ENCODE data around the gene TYSND1. TPM values are rescaled to one million over a fixed set of nuclear protein-coding genes. Genes with fewer than 3 reads are reported as not detected.

TYSND1 gene
- total and polyA plus RNA-seq, 8 donors, result 1.2 to 79.4 (median 5.1) TPM

GRCh38 chr10:70122742-70123141 is 23.8 kb downstream of the TYSND1 start:
- WGBS, 5 donors, result 90 to 97% (median 95%) methylated on average over 5 of the region's 5 CpGs
- no peaks in the 10 kb centered on the region for H3K4me1 ChIP-seq
- H3K36me3 ChIP-seq, result peaks cover 24 to 65% (median 56%) of the 10 kb centered on the region in 4 donors
- no peak for TF ChIP-seq POLR2AphosphoS5 (IDR thresholded peaks at IDR 0.05)
- no peak for TF ChIP-seq EP300 (IDR thresholded peaks at IDR 0.05)
- TF ChIP-seq POLR2A (IDR thresholded peaks at IDR 0.05), result no peak
- TF ChIP-seq CTCF (IDR thresholded peaks at IDR 0.05), result no peak
- H3K9me3 ChIP-seq, result no peaks in the 10 kb centered on the region
- DNase-seq, result no peak
- no peak overlapping the region for H3K27ac ChIP-seq
- H3K4me3 ChIP-seq, result no peak overlapping the region
- no peaks in the 10 kb centered on the region for H3K27me3 ChIP-seq
- intact Hi-C loops (cut with DNase I; ENCODE audit: low total_unique reads), result no loop called here

- no peaks in the 10 kb centered on the region for H3K27me3 ChIP-seq
- intact Hi-C loops (cut with DNase I; ENCODE audit: low total_unique reads), result no loop called here
- H3K4me3 ChIP-seq, result no peak overlapping the region
- TF ChIP-seq EP300 (IDR thresholded peaks at IDR 0.05) (no peak), POLR2A (IDR thresholded peaks at IDR 0.05) (no peak), POLR2AphosphoS5 (IDR thresholded peaks at IDR 0.05) (no peak), CTCF (IDR thresholded peaks at IDR 0.05) (no peak)
- no peak overlapping the region for H3K27ac ChIP-seq
- whole genome bisulfite sequencing, 5 donors, result 89 to 95% (median 94%) methylated on average over 11 of the region's 11 CpGs
- peaks cover 32 to 68% (median 65%) of the 10 kb centered on the region in 4 donors for H3K36me3 ChIP-seq
- H3K4me1 ChIP-seq, result no peaks in the 10 kb centered on the region
- DNase-seq, result no peak
- no peaks in the 10 kb centered on the region for H3K9me3 ChIP-seq
Observed at GRCh38 chr10:70121281-70121949, 25.1 kb downstream of the TYSND1 start.

- peaks cover 32 to 72% (median 65%) of the 10 kb centered on the region in 4 donors for H3K36me3 ChIP-seq
- H3K9me3 ChIP-seq, result no peaks in the 10 kb centered on the region
- TF ChIP-seq POLR2AphosphoS5 (IDR thresholded peaks at IDR 0.05) (no peak), CTCF (IDR thresholded peaks at IDR 0.05) (no peak), POLR2A (IDR thresholded peaks at IDR 0.05) (no peak), EP300 (IDR thresholded peaks at IDR 0.05) (no peak)
- H3K27ac ChIP-seq, result no peak overlapping the region
- DNase-seq, result no peak
- no peak overlapping the region for H3K4me3 ChIP-seq
- intact Hi-C loops (cut with DNase I; ENCODE audit: low total_unique reads), result no loop called here
- H3K4me1 ChIP-seq, result no peaks in the 10 kb centered on the region
- WGBS, 5 donors, result 86 to 92% (median 89%) methylated on average over 6 of the region's 6 CpGs
- no peaks in the 10 kb centered on the region for H3K27me3 ChIP-seq
Observed at GRCh38 chr10:70120417-70120816, 26.1 kb downstream of the TYSND1 start.

- WGBS, 5 donors, result 69 to 79% (median 78%) methylated on average over 8 of the region's 8 CpGs
- intact Hi-C loops (cut with DNase I; ENCODE audit: low total_unique reads), result no loop called here
- Histone ChIP-seq H3K4me1 (no peaks in the 10 kb centered on the region), H3K4me3 (no peak overlapping the region), H3K9me3 (no peaks in the 10 kb centered on the region), H3K27ac (no peak overlapping the region), H3K27me3 (no peaks in the 10 kb centered on the region), H3K36me3 (peaks cover 36 to 80% (median 72%) of the 10 kb centered on the region in 4 donors)
- DNase-seq, result no peak
- TF ChIP-seq CTCF (IDR thresholded peaks at IDR 0.05), result no peak
- no peak for TF ChIP-seq EP300 (IDR thresholded peaks at IDR 0.05)
- no peak for TF ChIP-seq POLR2A (IDR thresholded peaks at IDR 0.05)
- TF ChIP-seq POLR2AphosphoS5 (IDR thresholded peaks at IDR 0.05), result no peak
Observed at GRCh38 chr10:70119623-70120022, 26.9 kb downstream of the TYSND1 start.
